Activated CD8-positive, alpha-beta memory T cell treated with anti-CD3 and anti-CD28 coated beads for 4 hours (primary cell): Measurements from ENCODE around the gene ABTB2.
"Not testable (repeated sequence)": the region's sequence is repeated elsewhere in the genome, so short reads cannot be mapped to it uniquely, and the experiment has no call there.

Experiments used
- DNase-seq, 2 donors: peaks; one replicate each; pipeline ENCODE4 v3.0.0-alpha.2; 2020; ENCODE audit warnings: low read depth in 2 of 2

The ABTB2 gene

DNA sequence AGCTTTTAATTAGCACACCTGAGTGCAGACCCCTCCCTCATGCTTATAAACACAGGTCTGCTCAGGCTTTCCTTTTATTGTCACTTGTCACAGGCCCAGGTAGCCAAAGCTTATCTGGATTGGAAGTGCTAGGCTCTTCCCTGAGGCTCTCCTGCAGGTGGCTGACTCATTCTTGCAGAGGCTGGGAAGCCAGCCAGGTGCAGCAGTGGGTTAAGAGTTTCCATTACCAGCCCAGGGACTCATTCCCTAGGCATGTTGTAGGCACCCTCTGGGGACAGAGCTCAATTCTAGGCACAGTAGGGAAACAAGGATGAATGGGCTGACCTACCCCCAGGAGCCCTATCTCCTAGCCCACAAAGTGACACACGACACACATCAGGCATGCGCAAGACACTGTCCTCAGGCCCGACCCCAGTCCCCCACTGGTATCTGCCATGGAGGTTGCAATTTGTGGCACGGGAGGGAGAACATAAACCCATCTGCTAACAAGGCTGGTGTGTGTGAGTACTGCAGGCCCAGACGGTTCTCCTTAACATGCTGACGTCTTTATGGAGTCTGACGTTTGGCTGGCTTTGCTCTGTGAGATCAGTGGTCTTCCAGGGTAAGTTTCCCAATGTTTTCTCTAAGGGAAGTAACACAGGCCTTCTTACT lies 94.2 kb downstream of the ABTB2 start:
- no peak for DNase-seq

GRCh38 chr11:34262531-34263081 lies 95.2 kb downstream of the ABTB2 start:
- no peak for DNase-seq

DNA sequence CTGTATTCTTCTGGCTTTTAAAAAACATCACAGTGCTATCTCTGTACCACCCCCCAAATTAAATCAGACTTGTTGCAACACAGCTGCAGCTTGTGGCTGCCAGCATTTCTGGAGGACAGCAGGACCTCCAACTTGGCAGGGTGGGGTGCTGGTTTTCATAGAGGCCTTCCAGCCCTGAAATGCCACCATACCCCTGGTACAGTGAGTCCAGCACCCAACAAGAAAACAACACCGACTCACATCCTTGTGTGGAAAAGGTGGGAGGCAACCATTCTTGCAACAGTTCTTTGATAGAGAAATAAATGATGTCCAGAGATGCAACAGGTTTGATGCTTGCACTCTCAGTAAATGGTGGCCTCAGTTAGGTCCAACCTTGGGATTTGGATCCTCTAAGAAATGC lies 96.0 kb downstream of the ABTB2 start:
- no peak for DNase-seq

DNA sequence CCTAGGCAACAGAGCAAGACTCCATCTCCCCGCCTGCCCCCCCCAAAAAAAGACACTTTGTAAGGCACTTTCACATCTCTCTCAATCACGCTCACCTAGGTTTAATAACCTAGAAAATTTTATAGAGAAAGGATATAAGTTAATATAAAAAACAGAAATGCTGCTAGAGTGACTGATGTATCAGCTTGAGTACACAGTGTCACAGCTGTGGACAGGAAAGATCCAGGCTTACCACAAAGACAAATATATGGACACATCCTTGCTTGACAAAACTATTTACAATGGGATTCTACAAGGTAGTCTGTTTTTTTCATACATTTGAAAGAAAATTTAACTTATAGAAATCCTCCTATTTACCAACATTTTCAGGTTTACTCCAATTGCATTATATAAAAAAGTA lies 96.7 kb downstream of the ABTB2 start:
- DNase-seq = no peak

DNA sequence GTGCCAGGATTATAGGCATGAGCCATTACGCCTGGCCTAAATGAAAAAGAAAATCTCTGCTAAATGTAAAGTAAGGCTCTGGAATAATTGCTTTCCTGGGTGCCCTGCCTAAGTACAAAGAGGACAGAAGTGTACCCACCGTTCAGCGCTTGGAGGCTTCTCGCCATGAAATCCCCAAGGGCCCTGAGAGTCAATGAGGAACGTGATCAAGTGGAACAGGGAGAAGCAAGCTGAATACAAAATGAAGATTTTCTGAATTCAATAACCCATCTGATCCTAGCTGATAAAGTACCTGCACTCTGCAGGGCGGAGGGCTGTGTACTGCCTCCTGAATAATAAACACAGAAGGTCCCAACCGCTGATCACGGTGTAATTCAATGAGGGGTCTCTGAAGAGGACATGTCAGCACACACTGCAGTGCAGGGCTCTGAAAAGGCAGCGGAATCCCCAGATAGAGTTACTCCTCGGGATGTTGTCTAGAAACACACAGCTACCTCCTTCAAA lies 97.7 kb downstream of the ABTB2 start:
- no peak for DNase-seq

DNA sequence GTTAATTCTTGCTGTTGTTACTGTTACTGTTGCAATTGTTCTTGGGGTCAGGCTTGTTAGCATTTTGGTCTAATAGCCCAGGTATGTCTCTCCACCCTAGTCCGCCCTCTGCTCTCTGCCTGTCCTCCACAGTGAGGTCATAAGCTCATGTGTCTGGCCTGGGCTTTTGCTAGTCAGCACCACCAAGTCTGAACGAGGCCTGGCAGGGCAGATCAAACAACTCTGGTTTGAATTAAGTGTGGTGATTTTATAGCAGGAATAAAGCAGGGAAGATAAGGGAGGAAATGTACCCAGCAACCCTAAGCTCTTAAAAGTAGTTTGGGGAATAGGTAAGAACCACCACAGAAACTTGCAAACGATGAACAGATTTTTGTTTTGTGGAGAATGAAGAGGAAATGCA lies 98.7 kb downstream of the ABTB2 start:
- no peak for DNase-seq

GRCh38 chr11:34256626-34257025 lies 101.2 kb downstream of the ABTB2 start:
- no peak for DNase-seq

DNA sequence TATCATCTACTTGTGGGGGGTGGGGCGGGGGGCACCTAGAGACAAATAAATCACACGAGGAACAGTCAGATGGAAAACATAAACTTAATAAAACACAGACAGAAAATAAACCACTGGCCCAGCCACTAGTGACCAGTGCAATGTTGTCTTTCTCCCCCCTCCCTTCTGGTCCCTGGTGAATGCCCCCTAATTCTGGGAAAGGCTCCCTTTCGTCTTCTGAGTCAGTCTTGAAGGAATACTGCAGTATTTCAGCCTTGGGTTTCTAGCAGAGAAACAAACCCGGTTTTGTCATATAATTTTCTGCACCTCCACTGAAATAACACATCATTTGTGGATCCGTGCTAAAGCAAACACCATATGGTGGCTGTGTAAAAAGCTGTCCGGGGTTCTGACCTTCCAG lies 101.7 kb downstream of the ABTB2 start:
- DNase-seq = no peak

DNA sequence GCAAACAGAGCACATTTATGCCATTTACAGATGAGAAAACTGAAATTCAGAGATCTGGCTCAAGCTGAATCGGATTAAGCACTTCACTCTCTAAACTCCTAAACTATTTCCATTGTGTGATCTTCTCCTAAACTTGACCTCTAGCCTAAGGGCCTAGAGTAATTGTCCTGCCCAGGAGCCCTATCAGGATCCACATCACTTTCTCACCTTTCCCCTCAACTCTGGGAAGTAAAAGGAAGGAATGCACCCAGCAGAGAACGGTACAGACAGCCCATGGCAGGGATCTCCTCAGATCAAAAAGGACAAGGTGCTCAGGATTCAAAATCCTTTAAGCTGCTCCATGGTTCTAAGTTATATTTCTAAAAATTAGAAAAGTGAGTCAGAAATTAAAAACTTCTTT lies 102.7 kb downstream of the ABTB2 start:
- no peak for DNase-seq

- no peak for DNase-seq
Observed at GRCh38 chr11:34254011-34254410, 103.8 kb downstream of the ABTB2 start.

GRCh38 chr11:34252651-34253050 lies 105.2 kb downstream of the ABTB2 start:
- DNase-seq = no peak

GRCh38 chr11:34252015-34252414 lies 105.8 kb downstream of the ABTB2 start:
- DNase-seq = no peak

DNA sequence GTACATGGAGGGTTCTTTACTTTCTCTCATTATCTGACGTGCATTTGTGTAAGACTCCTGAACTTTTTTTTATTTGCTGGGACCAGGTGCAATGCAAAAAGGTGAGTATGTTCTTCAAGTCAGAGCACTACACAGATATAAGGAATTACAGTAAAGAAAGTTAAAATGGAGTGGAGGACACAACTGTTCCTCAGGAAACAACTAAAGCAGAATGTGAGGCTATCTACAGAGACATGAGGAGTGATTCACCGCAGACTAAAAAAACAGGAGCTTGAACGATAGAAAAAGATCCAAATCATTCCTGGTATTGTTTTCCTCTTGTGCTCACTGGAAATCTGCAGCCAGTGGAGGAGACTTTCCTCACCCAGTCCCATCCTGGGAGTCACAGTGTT lies 106.2 kb downstream of the ABTB2 start:
- no peak for DNase-seq

DNA sequence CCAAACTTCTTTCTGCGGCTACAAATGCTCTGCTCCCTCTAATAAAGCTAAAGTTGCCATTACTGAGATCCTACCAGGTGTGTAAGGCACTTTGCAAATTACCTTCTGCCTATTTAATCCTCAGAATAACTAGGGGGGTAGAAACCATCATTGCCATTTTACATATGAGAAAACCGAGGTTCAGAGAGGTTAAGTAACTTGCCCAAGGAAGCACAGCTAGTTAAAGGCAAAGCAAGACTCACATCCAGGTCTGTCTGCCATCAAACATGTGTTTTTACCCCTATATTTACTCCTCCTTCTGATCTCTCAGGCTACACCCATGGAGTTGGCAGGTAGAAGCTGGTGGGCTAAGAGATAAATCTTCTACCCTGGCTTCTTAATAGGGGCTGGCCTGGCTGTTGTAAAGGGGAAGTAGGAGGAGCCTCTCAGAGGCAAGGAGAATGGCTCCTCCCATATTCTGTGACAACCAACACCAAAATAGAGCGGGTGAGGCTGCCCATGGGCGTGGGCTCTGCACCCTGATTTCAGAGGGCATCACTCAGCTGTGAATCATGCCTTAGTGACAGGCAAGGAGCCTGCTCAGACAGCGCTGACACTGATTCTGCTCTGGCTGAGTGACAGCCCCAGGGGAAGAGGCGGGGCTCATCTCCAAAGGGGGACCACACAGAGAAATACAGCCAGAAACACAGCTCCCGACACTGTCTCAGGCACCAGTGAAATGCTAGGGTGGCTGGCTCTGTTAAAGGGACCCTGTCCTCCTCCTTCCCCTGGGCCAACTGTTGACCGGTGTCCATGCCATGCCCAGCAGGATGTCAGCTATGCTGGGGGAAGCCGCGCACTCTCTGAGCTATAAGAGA lies 106.8 kb downstream of the ABTB2 start:
- DNase-seq = peak; percentile 59 to 77

GRCh38 chr11:34250211-34250610 lies 107.6 kb downstream of the ABTB2 start:
- DNase-seq = no peak

DNA sequence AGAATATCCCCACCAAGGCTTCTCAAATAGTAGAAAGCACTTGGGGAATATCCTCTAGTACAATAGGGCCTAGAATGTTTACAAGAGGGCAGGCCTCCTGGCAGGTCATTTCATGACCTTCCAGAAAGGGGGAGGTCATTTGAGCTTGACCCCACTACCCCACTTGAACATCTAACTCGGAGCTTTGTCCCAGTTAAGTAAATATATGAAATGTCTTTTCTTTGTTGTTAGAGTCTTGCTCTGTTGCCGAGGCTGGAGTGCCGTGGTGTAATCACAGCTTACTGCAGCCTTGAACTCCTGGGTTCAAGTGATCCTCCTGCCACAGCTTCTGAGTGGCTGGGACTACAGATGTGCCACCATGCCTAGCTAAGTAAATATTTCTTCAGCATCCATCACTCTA lies 108.4 kb downstream of the ABTB2 start:
- DNase-seq = no peak

GRCh38 chr11:34246511-34246910 lies 111.3 kb downstream of the ABTB2 start:
- not testable (repeated sequence) for DNase-seq

DNA sequence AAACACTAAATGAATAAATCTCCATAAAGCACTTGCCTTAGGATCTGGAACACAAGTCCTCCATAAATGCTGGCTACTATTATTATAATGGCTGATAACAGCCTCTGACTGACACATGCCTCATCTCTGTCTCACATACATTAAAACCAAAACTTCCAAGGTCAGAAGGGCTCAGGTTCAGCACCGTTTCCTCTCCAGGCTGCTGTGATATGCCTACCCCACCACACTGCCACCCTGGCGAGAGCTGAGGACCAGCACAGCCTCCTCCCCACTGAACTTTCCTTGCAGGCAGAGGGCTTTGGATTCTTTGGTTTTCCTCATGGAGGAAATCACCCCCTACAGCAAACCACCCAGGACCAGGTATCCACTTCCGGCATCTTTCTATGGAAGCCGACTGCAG lies 112.8 kb downstream of the ABTB2 start:
- DNase-seq = no peak

- no peak for DNase-seq
Observed at GRCh38 chr11:34243600-34244464, 114.0 kb downstream of the ABTB2 start.

DNA sequence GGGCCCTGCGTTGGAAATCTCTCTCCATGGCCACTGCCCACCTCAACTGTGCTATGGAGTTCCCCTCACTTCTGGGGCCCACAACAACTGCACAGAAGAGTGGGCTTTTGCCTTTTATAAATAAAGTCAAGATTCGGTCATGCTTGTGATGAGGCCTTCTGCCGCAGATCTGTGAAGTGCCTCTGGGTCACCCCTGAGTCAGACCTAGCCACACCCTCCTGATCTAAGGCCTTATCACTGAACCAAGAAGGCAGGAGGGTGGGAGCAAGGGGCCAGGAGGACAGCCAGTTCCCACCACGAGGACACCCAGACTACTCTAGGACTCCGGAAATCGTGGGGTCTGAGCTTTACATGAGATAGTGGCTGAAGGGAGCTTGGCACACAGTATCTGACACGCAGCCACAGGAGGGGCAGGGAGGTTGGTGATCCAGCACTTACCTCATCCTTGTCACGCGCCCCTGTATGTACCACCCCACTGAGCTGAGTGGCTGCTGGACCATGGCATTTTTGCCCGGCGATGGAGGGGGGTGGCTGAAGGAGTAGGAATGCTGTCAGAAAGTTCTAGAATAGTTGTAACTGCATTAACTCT lies 115.7 kb downstream of the ABTB2 start:
- no peak for DNase-seq

- DNase-seq = no peak
Observed at GRCh38 chr11:34240150-34240494, 117.7 kb downstream of the ABTB2 start.
